SK-N-SH treated with all-trans-retinoic acid at 6 μM for 48 hours (cell line): ENCODE measurements around the gene VPS33B.

Experiments used
- ARNTL ChIP-seq: fragments of 450-650 bp; formaldehyde crosslinking; IDR thresholded peaks from 2 replicates; pipeline ENCODE4 v1.5.0; 2020; ENCODE audit warnings: low read depth, mild to moderate bottlenecking, moderate library complexity, borderline replicate concordance
- GLIS3 ChIP-seq: fragments of 250-450 bp; sonication (Bioruptor Pico); IDR thresholded peaks from 2 replicates; pipeline ENCODE4 v1.5.0; 2020; ENCODE audit warnings: mild to moderate bottlenecking, moderate library complexity
- ISL1 ChIP-seq: fragments of 250-450 bp; sonication (Bioruptor Pico); IDR thresholded peaks from 2 replicates; pipeline ENCODE4 v2.1.2; 2022; ENCODE audit warnings: mild to moderate bottlenecking, moderate library complexity
- OSR1 ChIP-seq: fragments of 250-450 bp; sonication (Bioruptor Pico); IDR thresholded peaks from 2 replicates; pipeline ENCODE4 v1.8.0; 2022; ENCODE audit warnings: moderate library complexity, mild to moderate bottlenecking, inconsistent platforms
- PATZ1 ChIP-seq: fragments of 250-450 bp; sonication (Bioruptor Pico); IDR thresholded peaks from 2 replicates; pipeline ENCODE4 v1.8.0; 2020; ENCODE audit warnings: mild to moderate bottlenecking, moderate library complexity, borderline replicate concordance
- RARB ChIP-seq: fragments of 250-450 bp; sonication (Bioruptor Pico); IDR thresholded peaks from 2 replicates; pipeline ENCODE4 v1.8.0; 2021; ENCODE audit warnings: mild to moderate bottlenecking, moderate library complexity
- SNAI2 ChIP-seq: fragments of 250-450 bp; sonication (Bioruptor Pico); IDR thresholded peaks from 2 replicates; pipeline ENCODE4 v1.5.0; 2020; ENCODE audit warnings: mild to moderate bottlenecking, moderate library complexity
- TOX ChIP-seq: fragments of 250-450 bp; sonication (Bioruptor Pico); IDR thresholded peaks from 2 replicates; pipeline ENCODE4 v1.8.0; 2021; ENCODE audit warnings: mild to moderate bottlenecking, moderate library complexity, borderline replicate concordance
- ZFP3 ChIP-seq: fragments of 250-450 bp; sonication (Bioruptor Pico); IDR thresholded peaks from 2 replicates; pipeline ENCODE4 v1.5.0; 2020; ENCODE audit warnings: mild to moderate bottlenecking, moderate library complexity
- ZFP30 ChIP-seq: fragments of 450-650 bp; formaldehyde crosslinking; IDR thresholded peaks from 2 replicates; pipeline ENCODE4 v1.5.0; 2022; ENCODE audit warnings: mild to moderate bottlenecking, moderate library complexity
- ZNF70 ChIP-seq: fragments of 450-650 bp; formaldehyde crosslinking; IDR thresholded peaks from 2 replicates; pipeline ENCODE4 v1.5.0; 2020; ENCODE audit warnings: mild to moderate bottlenecking, moderate library complexity
- ZNF8 ChIP-seq: fragments of 450-650 bp; formaldehyde crosslinking; IDR thresholded peaks from 2 replicates; pipeline ENCODE4 v1.5.0; 2020; ENCODE audit warnings: mild to moderate bottlenecking, moderate library complexity
- TF ChIP-seq, protein P1 (sequence below): fragments of 250-450 bp; sonication (Bioruptor Pico); IDR thresholded peaks from 2 replicates; pipeline ENCODE4 v1.5.0; 2020; ENCODE audit warnings: mild to moderate bottlenecking, moderate library complexity
- TF ChIP-seq, protein P2 (sequence below): fragments of 250-450 bp; sonication (Bioruptor Pico); IDR thresholded peaks from 2 replicates; pipeline ENCODE4 v1.5.1; 2020; ENCODE audit warnings: low read depth, mild to moderate bottlenecking, moderate library complexity

DNA sequence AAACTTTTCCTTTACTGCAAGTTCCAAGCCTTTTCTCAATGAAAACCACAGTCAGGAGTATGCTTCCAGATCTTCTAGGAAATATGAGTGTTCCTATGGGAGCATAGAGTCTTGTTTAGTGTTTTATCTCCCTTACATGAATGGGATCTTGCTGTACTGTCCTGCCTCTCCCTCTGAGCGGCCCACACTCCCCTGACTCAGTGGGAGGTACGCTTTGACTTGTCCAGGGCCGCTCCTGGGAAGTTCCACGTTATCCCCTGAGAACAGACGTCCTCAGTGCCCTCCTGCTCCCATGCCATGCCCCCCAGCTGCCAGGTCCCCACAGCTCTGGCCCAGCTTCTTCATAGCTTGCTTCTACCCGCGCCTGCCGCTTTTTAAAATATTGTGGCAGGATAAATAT lies 28.9 kb upstream of the VPS33B start:
- TF ChIP-seq SNAI2 (CRISPR knock-in tag) (no peak), PATZ1 (CRISPR knock-in tag) (no peak), ZFP3 (CRISPR knock-in tag) (no peak), ZNF70 (no peak), GLIS3 (CRISPR knock-in tag) (no peak), TOX (CRISPR knock-in tag) (no peak), RARB (CRISPR knock-in tag) (no peak), ISL1 (CRISPR knock-in tag) (no peak), ARNTL (CRISPR knock-in tag) (no peak), OSR1 (CRISPR knock-in tag) (no peak), ZFP30 (CRISPR knock-in tag) (no peak), ZNF8 (CRISPR knock-in tag) (no peak)
- TF ChIP-seq, protein P1, sequence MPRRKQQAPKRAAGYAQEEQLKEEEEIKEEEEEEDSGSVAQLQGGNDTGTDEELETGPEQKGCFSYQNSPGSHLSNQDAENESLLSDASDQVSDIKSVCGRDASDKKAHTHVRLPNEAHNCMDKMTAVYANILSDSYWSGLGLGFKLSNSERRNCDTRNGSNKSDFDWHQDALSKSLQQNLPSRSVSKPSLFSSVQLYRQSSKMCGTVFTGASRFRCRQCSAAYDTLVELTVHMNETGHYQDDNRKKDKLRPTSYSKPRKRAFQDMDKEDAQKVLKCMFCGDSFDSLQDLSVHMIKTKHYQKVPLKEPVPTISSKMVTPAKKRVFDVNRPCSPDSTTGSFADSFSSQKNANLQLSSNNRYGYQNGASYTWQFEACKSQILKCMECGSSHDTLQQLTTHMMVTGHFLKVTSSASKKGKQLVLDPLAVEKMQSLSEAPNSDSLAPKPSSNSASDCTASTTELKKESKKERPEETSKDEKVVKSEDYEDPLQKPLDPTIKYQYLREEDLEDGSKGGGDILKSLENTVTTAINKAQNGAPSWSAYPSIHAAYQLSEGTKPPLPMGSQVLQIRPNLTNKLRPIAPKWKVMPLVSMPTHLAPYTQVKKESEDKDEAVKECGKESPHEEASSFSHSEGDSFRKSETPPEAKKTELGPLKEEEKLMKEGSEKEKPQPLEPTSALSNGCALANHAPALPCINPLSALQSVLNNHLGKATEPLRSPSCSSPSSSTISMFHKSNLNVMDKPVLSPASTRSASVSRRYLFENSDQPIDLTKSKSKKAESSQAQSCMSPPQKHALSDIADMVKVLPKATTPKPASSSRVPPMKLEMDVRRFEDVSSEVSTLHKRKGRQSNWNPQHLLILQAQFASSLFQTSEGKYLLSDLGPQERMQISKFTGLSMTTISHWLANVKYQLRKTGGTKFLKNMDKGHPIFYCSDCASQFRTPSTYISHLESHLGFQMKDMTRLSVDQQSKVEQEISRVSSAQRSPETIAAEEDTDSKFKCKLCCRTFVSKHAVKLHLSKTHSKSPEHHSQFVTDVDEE (CRISPR knock-in tag) = no peak
- TF ChIP-seq, protein P2, sequence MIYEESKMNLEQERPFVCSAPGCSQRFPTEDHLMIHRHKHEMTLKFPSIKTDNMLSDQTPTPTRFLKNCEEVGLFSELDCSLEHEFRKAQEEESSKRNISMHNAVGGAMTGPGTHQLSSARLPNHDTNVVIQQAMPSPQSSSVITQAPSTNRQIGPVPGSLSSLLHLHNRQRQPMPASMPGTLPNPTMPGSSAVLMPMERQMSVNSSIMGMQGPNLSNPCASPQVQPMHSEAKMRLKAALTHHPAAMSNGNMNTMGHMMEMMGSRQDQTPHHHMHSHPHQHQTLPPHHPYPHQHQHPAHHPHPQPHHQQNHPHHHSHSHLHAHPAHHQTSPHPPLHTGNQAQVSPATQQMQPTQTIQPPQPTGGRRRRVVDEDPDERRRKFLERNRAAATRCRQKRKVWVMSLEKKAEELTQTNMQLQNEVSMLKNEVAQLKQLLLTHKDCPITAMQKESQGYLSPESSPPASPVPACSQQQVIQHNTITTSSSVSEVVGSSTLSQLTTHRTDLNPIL (CRISPR knock-in tag) = no peak
